Measurements from ENCODE around the gene KCNQ2. TPM values are rescaled to one million over a fixed set of nuclear protein-coding genes. Genes with fewer than 3 reads are reported as not detected.

The KCNQ2 gene
- total RNA-seq, 1 experiment from 2014 or later: 86.5 TPM

DNA sequence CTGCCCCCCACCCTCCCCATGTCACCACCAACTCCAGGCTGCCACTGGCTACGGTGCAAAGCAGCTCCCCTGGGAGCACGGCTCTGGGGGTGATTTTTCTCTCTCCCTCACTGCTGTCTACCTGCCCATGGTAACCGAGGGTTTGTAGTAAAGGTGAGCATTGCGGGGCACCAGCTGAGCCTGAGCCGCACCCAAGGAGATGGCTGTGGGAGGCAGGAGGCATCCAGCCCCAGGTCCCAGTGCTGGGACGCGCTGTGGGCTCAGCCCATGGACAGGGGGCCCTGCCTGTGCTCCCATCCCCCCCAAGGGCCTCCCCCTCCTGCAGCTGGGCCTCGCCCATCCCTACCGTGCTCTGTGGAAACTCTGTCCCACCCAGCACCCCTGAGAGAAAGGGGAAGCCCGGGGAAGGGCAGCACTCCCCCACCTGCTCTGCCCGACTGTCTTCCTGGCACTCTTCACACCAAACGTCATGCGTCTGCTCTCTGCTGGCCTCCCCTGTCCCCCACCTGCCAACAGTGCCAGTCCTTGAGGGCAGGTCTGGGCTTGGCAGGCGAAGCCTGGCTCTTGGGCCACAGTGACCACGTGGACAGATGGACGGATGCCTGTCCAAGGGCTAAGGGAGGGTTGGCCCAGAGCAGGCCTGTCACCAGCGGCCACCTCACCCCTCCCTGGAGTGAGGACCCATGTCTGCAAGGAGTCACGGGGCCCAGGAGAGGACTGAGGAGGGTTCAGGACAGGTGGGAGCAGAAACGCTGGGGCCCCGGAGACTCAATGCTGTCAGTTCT, 107.5 kb downstream of the KCNQ2 start:
- no peaks in the 10 kb centered on the region for H3K79me2 ChIP-seq (ENCODE audit: insufficient read depth, low read length)
- H3K27me3 ChIP-seq (ENCODE audit: insufficient read depth, low read length): no peaks in the 10 kb centered on the region
- H3K9ac ChIP-seq (ENCODE audit: low read length): no peak overlapping the region
- H4K20me1 ChIP-seq (ENCODE audit: insufficient read depth): no peaks in the 10 kb centered on the region
- no peaks in the 10 kb centered on the region for H3K9me2 ChIP-seq (ENCODE audit: insufficient read depth)
- H3K4me1 ChIP-seq (ENCODE audit: control insufficient read depth in 1 of 2, insufficient read depth in 2 of 2, low read length in 2 of 2): no peaks in the 10 kb centered on the region
- no peaks in the 10 kb centered on the region for H3K36me3 ChIP-seq (ENCODE audit: control insufficient read depth in 1 of 2, insufficient read depth in 2 of 2, low read length in 2 of 2)
- intact Hi-C loops (cut with micrococcal nuclease): no loop called here
- no peak overlapping the region for H3K27ac ChIP-seq (ENCODE audit: low read depth, low read length)
- ATAC-seq: no peak
- no peak overlapping the region for H2AFZ ChIP-seq (ENCODE audit: low read depth, low read length, poor library complexity, severe bottlenecking)
- H3K4me3 ChIP-seq (replicated peaks in 1 of 2; ENCODE audit: low read depth in 1 of 2, low read length in 2 of 2): no peak overlapping the region
- H3K9me3 ChIP-seq (ENCODE audit: control insufficient read depth in 1 of 2, insufficient read depth in 1 of 2, low read depth in 1 of 2, low read length in 2 of 2): no peaks in the 10 kb centered on the region
- no TSS peak for BruUV-seq (replicated peaks)
- ChIA-PET CTCF (no interaction called here), POLR2A (no interaction called here), RAD21 (ENCODE audit: low non-redundant PET in 1 of 2, low total read pairs in 2 of 2, uncharacterized antibody in 2 of 2, unreplicated experiment in 2 of 2) (no interaction called here)
- no peak overlapping the region for H3K4me2 ChIP-seq (ENCODE audit: low read length)
- TF ChIP-seq, protein P1, sequence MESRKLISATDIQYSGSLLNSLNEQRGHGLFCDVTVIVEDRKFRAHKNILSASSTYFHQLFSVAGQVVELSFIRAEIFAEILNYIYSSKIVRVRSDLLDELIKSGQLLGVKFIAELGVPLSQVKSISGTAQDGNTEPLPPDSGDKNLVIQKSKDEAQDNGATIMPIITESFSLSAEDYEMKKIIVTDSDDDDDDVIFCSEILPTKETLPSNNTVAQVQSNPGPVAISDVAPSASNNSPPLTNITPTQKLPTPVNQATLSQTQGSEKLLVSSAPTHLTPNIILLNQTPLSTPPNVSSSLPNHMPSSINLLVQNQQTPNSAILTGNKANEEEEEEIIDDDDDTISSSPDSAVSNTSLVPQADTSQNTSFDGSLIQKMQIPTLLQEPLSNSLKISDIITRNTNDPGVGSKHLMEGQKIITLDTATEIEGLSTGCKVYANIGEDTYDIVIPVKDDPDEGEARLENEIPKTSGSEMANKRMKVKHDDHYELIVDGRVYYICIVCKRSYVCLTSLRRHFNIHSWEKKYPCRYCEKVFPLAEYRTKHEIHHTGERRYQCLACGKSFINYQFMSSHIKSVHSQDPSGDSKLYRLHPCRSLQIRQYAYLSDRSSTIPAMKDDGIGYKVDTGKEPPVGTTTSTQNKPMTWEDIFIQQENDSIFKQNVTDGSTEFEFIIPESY (IDR thresholded peaks at IDR 0.05; ENCODE audit: extremely low read depth, insufficient replicate concordance, low read length): no peak
- TF ChIP-seq SRF (IDR thresholded peaks at IDR 0.05; ENCODE audit: low read depth): no peak
- TF ChIP-seq, protein P2, sequence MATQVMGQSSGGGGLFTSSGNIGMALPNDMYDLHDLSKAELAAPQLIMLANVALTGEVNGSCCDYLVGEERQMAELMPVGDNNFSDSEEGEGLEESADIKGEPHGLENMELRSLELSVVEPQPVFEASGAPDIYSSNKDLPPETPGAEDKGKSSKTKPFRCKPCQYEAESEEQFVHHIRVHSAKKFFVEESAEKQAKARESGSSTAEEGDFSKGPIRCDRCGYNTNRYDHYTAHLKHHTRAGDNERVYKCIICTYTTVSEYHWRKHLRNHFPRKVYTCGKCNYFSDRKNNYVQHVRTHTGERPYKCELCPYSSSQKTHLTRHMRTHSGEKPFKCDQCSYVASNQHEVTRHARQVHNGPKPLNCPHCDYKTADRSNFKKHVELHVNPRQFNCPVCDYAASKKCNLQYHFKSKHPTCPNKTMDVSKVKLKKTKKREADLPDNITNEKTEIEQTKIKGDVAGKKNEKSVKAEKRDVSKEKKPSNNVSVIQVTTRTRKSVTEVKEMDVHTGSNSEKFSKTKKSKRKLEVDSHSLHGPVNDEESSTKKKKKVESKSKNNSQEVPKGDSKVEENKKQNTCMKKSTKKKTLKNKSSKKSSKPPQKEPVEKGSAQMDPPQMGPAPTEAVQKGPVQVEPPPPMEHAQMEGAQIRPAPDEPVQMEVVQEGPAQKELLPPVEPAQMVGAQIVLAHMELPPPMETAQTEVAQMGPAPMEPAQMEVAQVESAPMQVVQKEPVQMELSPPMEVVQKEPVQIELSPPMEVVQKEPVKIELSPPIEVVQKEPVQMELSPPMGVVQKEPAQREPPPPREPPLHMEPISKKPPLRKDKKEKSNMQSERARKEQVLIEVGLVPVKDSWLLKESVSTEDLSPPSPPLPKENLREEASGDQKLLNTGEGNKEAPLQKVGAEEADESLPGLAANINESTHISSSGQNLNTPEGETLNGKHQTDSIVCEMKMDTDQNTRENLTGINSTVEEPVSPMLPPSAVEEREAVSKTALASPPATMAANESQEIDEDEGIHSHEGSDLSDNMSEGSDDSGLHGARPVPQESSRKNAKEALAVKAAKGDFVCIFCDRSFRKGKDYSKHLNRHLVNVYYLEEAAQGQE (IDR thresholded peaks at IDR 0.05; ENCODE audit: low read depth): no peak
- TF ChIP-seq ELF1 (IDR thresholded peaks at IDR 0.05; ENCODE audit: borderline replicate concordance, low read depth): no peak
- no peak for TF ChIP-seq ZNF274 (IDR thresholded peaks at IDR 0.05; ENCODE audit: low read depth, low read length)
- no peak for TF ChIP-seq ZFX (IDR thresholded peaks at IDR 0.05)
- DNase-seq (ENCODE audit: low read depth, low spot score): no peak

Measured in HCT116 (cell line).